HG02798 (cell line): ENCODE results near the gene SPDYE6.
A peak's percentile ranks its signal among the peaks of the same experiment; 100 is the strongest.
"Not testable (repeated sequence)": the region's sequence is repeated elsewhere in the genome, so short reads cannot be mapped to it uniquely, and the experiment has no call there.

ENCODE experiments used
- ATAC-seq: cut with Tn5 transposase; IDR thresholded peaks from one replicate; pipeline ENCODE4 v1.9.1; 2021; ENCODE audit warnings: mild to moderate bottlenecking; ENCODE audit not compliant: unreplicated experiment, poor library complexity

SPDYE6 gene

GRCh38 chr7:102356344-102356743 lies at the start of gene SPDYE6:
SPDYE6 (minus strand) TSS chr7:102356444; CDS start chr7:102356023, 421 bp downstream.
- ATAC-seq = not testable (repeated sequence)

- ATAC-seq = not testable (repeated sequence)
These were observed 48.6 kb upstream of the SPDYE6 start for GRCh38 chr7:102404862-102405188.

GRCh38 chr7:102404005-102404861 lies 48.0 kb upstream of the SPDYE6 start:
- ATAC-seq = peak; percentile 90

- no peak for ATAC-seq
These were observed 47.3 kb upstream of the SPDYE6 start for GRCh38 chr7:102403563-102403962.

- no peak for ATAC-seq
These were observed 44.1 kb upstream of the SPDYE6 start for GRCh38 chr7:102400360-102400759.

- no peak for ATAC-seq
These were observed 42.3 kb upstream of the SPDYE6 start for GRCh38 chr7:102398543-102398942.

GRCh38 chr7:102396710-102397019 lies 40.4 kb upstream of the SPDYE6 start:
- ATAC-seq = no peak

GRCh38 chr7:102395873-102396709 lies 39.8 kb upstream of the SPDYE6 start, which contains the start of gene PRKRIP1:
PRKRIP1 (plus strand) TSS chr7:102396363; CDS start chr7:102396412, 49 bp downstream.
- peak; percentile 99 for ATAC-seq

- no peak for ATAC-seq
These were observed 39.3 kb upstream of the SPDYE6 start for GRCh38 chr7:102395592-102395872.

GRCh38 chr7:102393467-102393866 lies 37.2 kb upstream of the SPDYE6 start:
- ATAC-seq = no peak

- no peak for ATAC-seq
These were observed 36.1 kb upstream of the SPDYE6 start for GRCh38 chr7:102392330-102392729.

GRCh38 chr7:102390697-102391484 lies 34.6 kb upstream of the SPDYE6 start:
- ATAC-seq = peak; percentile 47

GRCh38 chr7:102389810-102390209 lies 33.6 kb upstream of the SPDYE6 start:
- peak; percentile 60 for ATAC-seq

- ATAC-seq = no peak
These were observed 30.8 kb upstream of the SPDYE6 start for GRCh38 chr7:102387064-102387463.

- ATAC-seq = not testable (repeated sequence)
These were observed 25.6 kb upstream of the SPDYE6 start for GRCh38 chr7:102381696-102382425.

- ATAC-seq = not testable (repeated sequence)
These were observed 24.6 kb upstream of the SPDYE6 start for GRCh38 chr7:102380837-102381236.

- ATAC-seq = no peak
These were observed 20.8 kb upstream of the SPDYE6 start for GRCh38 chr7:102376964-102377466.

- not testable (repeated sequence) for ATAC-seq
These were observed 16.6 kb upstream of the SPDYE6 start for GRCh38 chr7:102372796-102373195.

- ATAC-seq = not testable (repeated sequence)
These were observed 13.8 kb upstream of the SPDYE6 start for GRCh38 chr7:102370038-102370437.

GRCh38 chr7:102365390-102365789 lies 9.1 kb upstream of the SPDYE6 start:
- not testable (repeated sequence) for ATAC-seq
